Progenitor cell of endocrine pancreas (in vitro differentiated cells): ENCODE measurements around the gene ZNF20. TPM values are rescaled to one million over a fixed set of nuclear protein-coding genes. Genes with fewer than 3 reads are reported as not detected.

Source experiments
- DNase-seq: peaks from one replicate; pipeline ENCODE4 v3.0.0; 2021; ENCODE audit warnings: low spot score; ENCODE audit not compliant: unreplicated experiment
- H3K27ac Mint-ChIP-seq: 2 replicates; pipeline ENCODE4 v1.8.0; 2021; ENCODE audit warnings: mild to moderate bottlenecking, moderate library complexity, mixed read lengths
- H3K27me3 Mint-ChIP-seq: 2 replicates; pipeline ENCODE4 v1.8.0; 2021; ENCODE audit warnings: mixed read lengths
- H3K36me3 Mint-ChIP-seq: 2 replicates; pipeline ENCODE4 v1.8.0; 2022; ENCODE audit warnings: mixed read lengths; ENCODE audit not compliant: insufficient read depth
- H3K4me1 Mint-ChIP-seq: 2 replicates; pipeline ENCODE4 v1.8.0; 2021; ENCODE audit warnings: low read depth, mixed read lengths
- H3K4me3 Mint-ChIP-seq: 2 replicates; pipeline ENCODE4 v1.8.0; 2021; ENCODE audit warnings: low read depth, mild to moderate bottlenecking, moderate library complexity, mixed read lengths
- H3K9me3 Mint-ChIP-seq: 2 replicates; pipeline ENCODE4 v1.8.0; 2021; ENCODE audit warnings: low read depth, mixed read lengths
- total RNA-seq: library from RNA; stranded (reverse); gene quantifications from 2 replicates; pipeline ENCODE4 v1.2.1, GENCODE V29; 2021
- TF ChIP-seq, protein P1 (sequence below): fragments of 200-600 bp; sonication (generic); IDR thresholded peaks from one replicate; pipeline ENCODE4 v1.5.0; 2021; ENCODE audit warnings: antibody characterized with exemption, mild to moderate bottlenecking; ENCODE audit not compliant: unreplicated experiment

The ZNF20 gene
- total RNA-seq, 1 donor from 2014 or later: 12.1 TPM

DNA sequence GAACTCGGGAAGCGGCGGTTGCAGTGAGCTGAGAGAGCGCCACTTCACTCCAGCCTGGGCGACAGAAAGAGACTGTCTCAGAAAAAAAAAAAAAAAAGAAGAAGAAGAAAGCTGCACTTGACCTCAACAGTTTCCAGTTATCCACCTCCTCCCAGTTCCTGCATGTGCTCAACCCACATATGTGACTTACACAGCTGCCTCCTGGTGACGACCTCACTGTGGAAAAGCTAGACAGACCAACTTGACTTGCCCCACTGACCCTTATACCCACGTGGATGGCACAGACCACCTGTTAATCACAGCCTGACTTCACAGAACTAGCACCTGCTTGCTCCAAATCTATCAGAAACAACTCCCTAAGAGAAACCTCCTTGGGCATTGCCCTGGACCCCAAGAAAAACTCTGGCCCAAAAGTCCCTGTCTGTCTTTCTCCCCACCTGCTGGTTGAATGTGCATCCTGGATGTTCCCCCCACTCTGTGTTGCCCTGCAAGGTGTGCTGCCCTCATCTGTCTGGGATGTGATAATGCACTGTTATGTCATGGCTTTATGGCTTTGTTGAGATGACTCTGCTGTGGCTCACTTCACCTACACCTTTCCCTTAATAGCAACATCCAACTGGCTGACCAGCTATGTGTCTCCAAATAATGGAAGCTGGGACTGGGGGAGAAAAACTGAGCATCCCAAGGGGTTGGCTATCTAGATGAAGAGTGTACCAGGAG is 2.8 kb downstream of the ZNF20 start:
- H3K36me3 Mint-ChIP-seq: peaks cover 73% of the 10 kb centered on the region
- TF ChIP-seq, protein P1, sequence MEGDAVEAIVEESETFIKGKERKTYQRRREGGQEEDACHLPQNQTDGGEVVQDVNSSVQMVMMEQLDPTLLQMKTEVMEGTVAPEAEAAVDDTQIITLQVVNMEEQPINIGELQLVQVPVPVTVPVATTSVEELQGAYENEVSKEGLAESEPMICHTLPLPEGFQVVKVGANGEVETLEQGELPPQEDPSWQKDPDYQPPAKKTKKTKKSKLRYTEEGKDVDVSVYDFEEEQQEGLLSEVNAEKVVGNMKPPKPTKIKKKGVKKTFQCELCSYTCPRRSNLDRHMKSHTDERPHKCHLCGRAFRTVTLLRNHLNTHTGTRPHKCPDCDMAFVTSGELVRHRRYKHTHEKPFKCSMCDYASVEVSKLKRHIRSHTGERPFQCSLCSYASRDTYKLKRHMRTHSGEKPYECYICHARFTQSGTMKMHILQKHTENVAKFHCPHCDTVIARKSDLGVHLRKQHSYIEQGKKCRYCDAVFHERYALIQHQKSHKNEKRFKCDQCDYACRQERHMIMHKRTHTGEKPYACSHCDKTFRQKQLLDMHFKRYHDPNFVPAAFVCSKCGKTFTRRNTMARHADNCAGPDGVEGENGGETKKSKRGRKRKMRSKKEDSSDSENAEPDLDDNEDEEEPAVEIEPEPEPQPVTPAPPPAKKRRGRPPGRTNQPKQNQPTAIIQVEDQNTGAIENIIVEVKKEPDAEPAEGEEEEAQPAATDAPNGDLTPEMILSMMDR: no peak
- H3K27ac Mint-ChIP-seq: peak overlapping the region; percentile 95
- H3K27me3 Mint-ChIP-seq: no peaks in the 10 kb centered on the region
- H3K4me3 Mint-ChIP-seq: peak overlapping the region; percentile 55
- H3K9me3 Mint-ChIP-seq: peaks cover 29% of the 10 kb centered on the region
- no peak for DNase-seq
- peaks cover 18% of the 10 kb centered on the region for H3K4me1 Mint-ChIP-seq

DNA sequence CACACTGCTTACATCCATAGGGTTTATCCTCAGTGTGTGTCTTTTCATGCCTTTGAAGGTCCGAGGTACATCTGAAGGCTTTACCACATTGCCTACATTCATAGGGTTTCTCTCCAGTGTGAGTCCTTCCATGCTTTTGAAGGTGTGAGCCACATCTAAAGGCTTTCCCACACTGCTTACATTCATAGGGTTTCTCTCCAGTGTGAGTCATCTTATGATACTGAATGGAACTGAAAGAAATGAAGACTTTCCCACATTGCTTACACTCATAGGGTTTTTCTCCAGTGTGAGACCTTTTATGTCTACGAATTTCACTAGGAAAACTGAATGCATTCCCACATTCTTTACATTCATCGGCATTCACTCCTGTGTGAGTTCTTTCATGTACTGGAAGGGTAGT is 7.1 kb downstream of the ZNF20 start:
- Mint-ChIP-seq H3K36me3 (peaks cover 75% of the 10 kb centered on the region), H3K4me3 (no peak overlapping the region), H3K9me3 (peaks cover 49% of the 10 kb centered on the region), H3K27me3 (no peaks in the 10 kb centered on the region), H3K27ac (peak overlapping the region; percentile 16), H3K4me1 (no peaks in the 10 kb centered on the region)
- no peak for DNase-seq
- TF ChIP-seq, protein P1: no peak

DNA sequence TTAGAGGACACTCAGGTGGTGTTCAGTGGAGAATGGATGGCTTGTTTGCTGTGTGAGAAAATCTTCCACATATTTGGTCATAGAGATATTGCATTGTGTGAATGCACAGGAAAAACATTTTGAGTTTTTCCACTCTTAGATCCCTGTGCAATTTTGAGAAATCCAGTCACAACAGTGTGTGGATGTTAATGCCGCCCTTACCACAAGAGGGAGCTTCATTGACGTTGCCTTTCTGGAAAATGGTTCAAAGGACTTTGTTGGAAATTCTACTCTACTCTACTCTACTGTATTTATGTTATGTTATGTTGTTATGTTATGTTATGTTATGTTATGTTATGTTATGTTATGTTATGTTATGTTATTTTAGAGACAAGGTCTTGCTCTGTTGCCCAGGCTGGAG is 13.4 kb downstream of the ZNF20 start:
- Mint-ChIP-seq H3K4me1 (no peaks in the 10 kb centered on the region), H3K27ac (no peak overlapping the region), H3K4me3 (no peak overlapping the region), H3K27me3 (no peaks in the 10 kb centered on the region), H3K36me3 (peaks cover 31% of the 10 kb centered on the region), H3K9me3 (peaks cover 33% of the 10 kb centered on the region)
- no peak for DNase-seq
- TF ChIP-seq, protein P1: peak; percentile 30

DNA sequence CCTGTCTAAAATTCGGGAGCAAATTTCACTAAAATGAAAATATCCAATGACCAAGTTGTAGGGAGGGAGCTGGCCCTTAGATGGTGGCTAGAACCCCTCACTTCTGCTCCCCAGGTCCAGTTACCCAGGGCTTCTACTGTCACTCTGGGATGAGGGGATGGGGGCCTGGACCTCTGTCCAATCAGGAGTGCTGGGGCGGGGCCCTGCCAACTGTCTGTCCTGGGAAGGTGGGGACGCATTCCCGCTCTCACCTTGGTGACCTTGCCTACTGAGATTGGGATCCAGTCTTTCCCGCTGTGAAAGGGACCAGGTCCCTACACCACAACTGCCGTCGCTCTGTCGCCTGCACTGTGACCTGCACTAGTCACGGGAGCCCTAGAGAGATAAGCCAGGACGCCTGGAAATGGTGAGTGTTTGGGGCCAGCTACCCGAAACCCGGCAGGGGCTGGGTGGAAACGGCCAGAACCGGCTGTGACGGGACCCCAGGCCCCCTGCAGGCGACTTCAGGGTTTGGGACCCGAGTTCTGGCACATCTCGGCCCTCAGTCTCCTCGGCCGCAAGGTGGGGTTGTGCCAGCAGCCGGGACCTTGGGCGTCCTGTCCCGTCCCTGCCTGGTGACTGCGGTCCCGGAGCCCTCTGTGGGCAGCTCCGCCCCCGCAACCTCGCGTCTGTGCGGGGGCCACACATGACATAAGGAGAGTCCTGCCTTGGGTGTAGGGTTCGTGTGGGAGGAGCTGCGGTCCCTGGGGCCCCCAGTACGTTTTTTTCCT is 22.8 kb downstream of the ZNF20 start:
- no peak for DNase-seq
- Mint-ChIP-seq H3K27ac (no peak overlapping the region), H3K27me3 (no peaks in the 10 kb centered on the region), H3K4me1 (no peaks in the 10 kb centered on the region), H3K4me3 (no peak overlapping the region), H3K9me3 (peaks cover 34% of the 10 kb centered on the region), H3K36me3 (peaks cover 35% of the 10 kb centered on the region)
- TF ChIP-seq, protein P1: no peak

DNA sequence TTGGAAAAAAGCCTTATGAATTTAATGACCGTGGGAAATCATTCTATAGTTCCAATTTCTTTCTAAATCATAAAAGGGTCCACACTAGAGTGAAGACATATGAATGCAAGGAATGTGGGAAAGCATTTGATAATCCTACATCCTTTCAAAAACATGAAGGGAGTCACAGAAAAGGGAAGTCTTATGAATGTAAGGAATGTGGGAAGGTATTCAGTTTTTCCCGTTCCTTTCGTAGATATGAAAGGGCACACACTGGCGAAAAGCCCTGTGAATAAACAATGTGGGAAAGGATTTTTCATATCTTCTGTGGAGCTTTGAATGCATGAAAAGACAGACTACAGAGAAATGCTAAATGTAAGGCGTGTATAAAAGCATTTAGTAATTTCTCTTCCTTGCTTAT is 27.0 kb downstream of the ZNF20 start:
- H3K36me3 Mint-ChIP-seq: peaks cover 56% of the 10 kb centered on the region

More for the DNA sequence above, 27.0 kb downstream of the ZNF20 start:
- DNase-seq: no peak
- Mint-ChIP-seq H3K27me3 (no peaks in the 10 kb centered on the region), H3K4me3 (no peak overlapping the region), H3K4me1 (no peaks in the 10 kb centered on the region), H3K9me3 (peaks cover 51% of the 10 kb centered on the region), H3K27ac (no peak overlapping the region)
- TF ChIP-seq, protein P1: no peak
